Umbilical cord (tissue), 2 donors: Measurements from ENCODE around the gene GUCD1. TPM values are rescaled to one million over a fixed set of nuclear protein-coding genes. Genes with fewer than 3 reads are reported as not detected.
"Not testable (repeated sequence)": the region's sequence is repeated elsewhere in the genome, so short reads cannot be mapped to it uniquely, and the experiment has no call there.

ENCODE experiments used
- DNase-seq: peaks from one replicate; pipeline ENCODE4 v3.0.0-alpha.2; 2015; ENCODE audit warnings: low spot score
- total RNA-seq: library from RNA; depleted of rRNA; stranded (reverse); fragments of >200 nt; gene quantifications from one replicate; pipeline ENCODE4 v1.2.3, GENCODE V29; 2014; ENCODE audit warnings: low replicate concordance; ENCODE audit not compliant: insufficient read depth

GUCD1 gene
- total RNA-seq, 1 donor from 2014 or later, result 70.5 TPM

- no peak for DNase-seq
Measured at GRCh38 chr22:24565077-24565476, 10.1 kb upstream of the GUCD1 start.

- no peak for DNase-seq
Measured at GRCh38 chr22:24564376-24565058, 9.6 kb upstream of the GUCD1 start.

GRCh38 chr22:24563246-24563645, 8.3 kb upstream of the GUCD1 start:
- no peak for DNase-seq

GRCh38 chr22:24559471-24559870, 4.5 kb upstream of the GUCD1 start:
- DNase-seq, result no peak

DNA sequence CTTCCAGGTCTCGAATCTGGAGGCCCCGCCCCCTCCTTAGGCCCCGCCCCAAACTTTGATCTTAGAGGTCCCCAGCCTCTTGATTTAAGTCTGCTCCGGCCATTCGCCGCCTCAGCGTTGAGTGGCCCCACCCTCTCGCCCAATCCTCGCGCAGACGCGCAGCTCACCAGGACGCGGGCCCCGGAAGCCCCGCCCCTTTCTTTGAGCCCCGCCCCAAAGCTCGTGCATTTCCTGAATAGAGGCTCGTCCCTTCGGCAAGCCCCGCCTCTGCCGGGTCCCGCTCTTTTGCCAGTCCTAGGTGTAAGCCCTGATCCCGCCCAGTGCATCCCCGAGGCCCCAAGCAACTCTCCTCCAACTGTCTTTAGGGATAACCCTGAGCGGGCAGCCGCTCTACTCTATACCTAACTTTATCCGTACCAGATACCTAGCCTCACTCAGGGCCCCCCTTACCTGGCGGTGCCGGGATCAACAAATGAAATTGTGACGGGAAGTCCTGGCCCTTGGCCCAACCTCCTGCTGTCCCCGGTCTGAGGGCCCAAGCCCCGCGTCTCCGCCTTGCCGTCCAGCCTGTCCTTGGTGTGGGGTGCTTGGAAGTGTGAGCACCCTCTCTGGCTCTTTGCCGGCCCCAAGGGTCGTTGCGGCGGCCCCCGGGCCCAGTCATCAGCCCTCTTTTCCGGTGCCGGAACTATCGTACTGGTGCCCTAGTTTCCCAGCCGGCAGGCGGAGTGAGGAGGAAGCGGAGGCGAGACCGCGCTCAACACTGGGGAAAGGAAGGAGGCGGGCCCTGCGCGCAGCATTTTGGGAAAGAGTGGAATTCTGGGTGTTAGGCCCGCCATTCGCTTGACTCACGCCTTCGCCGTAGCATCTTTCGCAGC, 464 bp upstream of the GUCD1 start, which contains the start of gene SNRPD3:
Gene SNRPD3, plus strand, starts transcription at position 835 of the 875 bp plus-strand sequence. CDS start 1,676 bp downstream, outside the sequence.
- peak; percentile 99 for DNase-seq

DNA sequence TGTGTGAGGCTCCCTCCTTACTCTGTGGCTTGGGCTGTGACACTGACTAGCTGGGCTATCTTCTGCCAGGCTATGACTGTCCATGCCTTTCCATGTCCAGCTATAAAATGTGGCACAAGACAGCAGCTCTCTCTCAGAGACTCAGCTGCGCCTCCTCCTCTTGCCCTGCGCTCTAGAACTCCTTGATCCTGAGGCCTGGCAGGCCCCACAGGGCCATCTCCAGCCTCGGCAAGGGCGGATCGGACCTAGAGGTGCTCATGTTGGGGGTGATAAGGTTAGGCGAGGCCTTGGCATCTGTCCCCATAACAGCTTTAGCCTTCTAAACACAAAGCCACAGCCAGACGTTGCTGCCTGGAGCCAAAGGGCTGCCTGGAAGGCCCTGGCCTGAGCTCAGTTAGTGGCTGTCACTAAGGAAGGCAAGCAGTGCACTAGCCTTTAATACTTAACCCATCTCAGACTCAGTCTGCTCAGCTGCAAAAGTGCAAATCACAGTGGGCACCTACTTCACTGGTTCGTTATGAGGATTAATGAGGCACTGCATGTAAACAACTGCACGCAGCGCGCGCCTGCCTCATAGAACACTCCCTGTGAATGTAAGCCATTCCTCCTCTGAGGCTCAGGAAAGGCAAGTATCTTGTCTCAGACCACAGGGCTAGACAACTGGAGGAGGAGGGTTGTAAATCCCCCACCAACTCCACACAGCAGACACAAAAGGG, 1.2 kb downstream of the GUCD1 start:
- DNase-seq, result no peak

- DNase-seq, result not testable (repeated sequence)
Measured at GRCh38 chr22:24552503-24553286, 2.2 kb downstream of the GUCD1 start.

DNA sequence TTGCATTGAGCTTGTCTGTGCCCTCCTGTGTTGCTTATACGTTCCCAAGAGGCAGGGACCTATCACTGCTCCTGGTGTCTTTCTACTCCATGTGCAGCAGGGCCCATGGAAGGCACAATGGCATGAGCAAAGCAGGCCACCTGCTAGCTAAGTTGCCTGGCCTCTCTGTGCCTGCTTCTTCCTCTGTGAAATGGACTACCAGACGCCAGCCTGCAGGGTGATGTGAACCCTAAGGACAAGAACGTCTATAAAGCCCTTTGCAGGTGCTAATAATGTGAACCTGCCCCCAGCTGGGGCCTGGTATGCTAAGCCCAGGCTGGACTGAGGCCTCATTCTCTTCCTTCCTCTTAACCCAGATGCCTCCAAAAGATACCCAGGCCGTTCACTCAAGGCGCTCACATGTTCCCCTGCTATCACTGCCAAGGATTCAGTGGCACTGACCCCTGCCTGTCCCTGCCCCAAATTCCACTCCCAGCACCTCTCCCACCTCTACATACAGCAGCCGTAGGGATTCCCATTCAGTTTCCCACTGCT, 4.0 kb downstream of the GUCD1 start:
- no peak for DNase-seq

GRCh38 chr22:24550028-24550901, 4.7 kb downstream of the GUCD1 start:
- DNase-seq, result no peak

- DNase-seq, result no peak
Measured at GRCh38 chr22:24548812-24549211, 6.1 kb downstream of the GUCD1 start.

- DNase-seq, result no peak
Measured at GRCh38 chr22:24543679-24544243, 11.2 kb downstream of the GUCD1 start.

DNA sequence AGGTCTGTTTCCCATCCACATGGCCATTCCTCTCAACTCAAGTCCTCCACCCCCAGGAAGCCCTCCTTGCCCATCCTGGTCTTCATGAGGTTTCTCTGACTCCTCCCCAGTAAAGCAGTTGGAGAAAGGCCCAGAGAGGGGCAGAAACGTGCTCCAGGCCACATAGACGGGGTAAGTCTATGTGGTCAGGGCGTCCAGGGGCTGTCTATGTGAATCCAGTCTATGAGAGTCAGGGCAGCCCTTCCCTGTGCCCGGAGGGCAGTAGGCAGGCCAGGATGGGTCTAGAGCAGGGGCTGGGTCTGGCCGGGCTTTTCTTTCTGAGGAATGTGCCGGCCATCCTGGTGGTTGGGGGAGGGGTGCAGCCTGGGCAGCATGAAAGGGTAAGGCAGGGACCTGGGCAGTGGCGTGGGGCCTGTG, 11.7 kb downstream of the GUCD1 start:
- no peak for DNase-seq

DNA sequence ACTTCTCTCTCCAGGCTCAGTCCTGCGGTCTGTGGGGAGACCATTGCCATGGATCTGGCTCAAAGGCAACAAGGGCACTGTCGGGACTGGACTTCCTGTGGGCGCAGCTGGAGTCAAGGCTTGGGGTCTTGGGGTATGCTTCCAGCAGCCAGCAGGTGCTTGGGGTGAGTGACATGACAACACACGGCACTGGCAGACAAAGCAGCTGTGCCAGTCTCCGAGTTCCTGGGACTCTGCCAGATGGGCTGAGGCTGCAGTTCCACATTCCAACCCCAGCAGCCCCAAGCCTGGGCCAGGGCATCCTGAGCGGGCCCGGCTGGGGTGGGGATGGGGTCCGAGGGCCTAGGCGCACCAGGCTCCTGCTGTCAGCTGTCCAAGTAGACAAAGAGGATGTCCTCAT, 12.3 kb downstream of the GUCD1 start:
- no peak for DNase-seq

- no peak for DNase-seq
Measured at GRCh38 chr22:24541681-24542515, 13.0 kb downstream of the GUCD1 start.

- no peak for DNase-seq
Measured at GRCh38 chr22:24540470-24540869, 14.5 kb downstream of the GUCD1 start.

DNA sequence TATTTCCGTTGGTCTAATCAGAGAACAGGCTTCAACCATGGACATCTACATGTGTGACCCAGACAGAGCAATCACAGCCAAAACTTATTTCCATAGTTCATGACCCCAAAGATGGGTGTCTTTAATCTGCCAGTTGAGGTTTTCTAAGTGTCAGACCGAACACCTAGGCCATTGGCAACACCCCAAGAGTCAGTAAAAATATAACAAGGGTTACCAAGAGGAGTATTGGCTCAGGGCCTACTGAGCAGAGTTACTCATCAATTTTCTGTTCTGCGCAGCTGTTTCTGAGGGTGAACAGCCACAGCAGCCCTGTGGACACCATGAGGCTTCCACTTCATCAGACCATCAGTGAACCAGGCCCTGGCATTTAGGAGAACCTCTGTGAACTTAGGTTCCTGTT, 18.8 kb downstream of the GUCD1 start:
- no peak for DNase-seq

DNA sequence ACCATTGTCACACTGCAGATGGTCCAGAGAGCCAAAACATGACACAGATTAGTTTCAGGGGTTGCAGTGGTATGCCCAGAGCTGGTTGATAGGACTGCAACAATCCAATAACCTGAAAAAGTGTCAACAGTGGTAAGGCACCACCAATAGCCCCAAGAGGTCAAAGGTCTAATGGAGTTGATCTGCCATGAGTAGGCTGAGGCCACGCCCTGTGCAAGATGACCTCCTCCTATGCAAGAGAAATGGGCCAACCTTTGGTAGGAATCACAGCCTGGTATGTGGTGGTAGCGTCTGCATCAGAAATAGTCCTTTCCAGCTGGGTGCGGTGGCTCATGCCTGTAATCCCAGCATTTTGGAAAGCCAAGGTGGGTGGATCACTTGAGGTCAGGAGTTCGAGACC, 19.6 kb downstream of the GUCD1 start:
- DNase-seq, result no peak

DNA sequence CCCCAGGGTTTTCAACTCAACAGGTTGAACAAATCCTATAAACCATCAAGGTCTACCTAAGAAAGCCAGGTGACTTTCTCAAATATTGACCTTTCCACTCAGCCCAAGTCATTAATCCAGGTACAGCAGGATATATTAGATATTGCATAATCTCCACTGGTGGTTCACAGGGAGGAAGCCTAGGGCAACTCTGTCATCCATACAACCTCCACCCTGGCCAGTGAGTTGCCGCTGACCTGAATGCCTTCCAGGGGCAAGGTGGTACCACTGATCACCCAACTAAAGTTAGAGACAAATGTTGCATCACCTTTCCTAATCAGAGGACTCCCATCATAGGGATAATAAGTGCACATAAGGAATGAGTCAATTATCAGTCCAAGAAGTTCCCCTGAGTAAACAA, 22.9 kb downstream of the GUCD1 start:
- DNase-seq, result no peak

DNA sequence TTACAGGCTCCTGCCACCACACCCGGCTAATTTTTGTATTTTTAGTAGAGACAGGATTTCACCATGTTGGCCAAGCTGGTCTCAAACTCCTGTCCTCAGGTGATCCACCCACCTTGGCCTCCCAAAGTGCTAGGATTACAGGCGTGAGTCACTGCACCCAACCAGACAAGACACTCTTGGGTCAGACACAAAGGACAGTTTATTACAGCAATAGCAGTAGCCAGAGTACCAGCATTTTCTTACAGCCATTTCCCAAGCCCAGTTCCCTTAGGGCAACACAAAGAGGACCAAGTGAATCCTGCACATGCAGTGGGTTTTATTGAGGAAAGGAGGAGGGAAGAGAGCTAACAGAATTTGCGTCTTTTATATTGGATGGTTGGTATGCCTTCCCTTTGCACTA, 24.0 kb downstream of the GUCD1 start:
- DNase-seq, result not testable (repeated sequence)
